ENCODE results near the gene CHIC2.

The CHIC2 gene

GRCh38 chr4:54006755-54007154, 57.6 kb downstream of the CHIC2 start:
- DNase-seq (ENCODE audit: low read depth), result no peak

- DNase-seq (ENCODE audit: low read depth), result no peak
Measured at GRCh38 chr4:54005475-54005874, 58.9 kb downstream of the CHIC2 start.

GRCh38 chr4:54004463-54004862, 59.9 kb downstream of the CHIC2 start:
- no peak for DNase-seq (ENCODE audit: low read depth)

GRCh38 chr4:54001668-54002365, 62.6 kb downstream of the CHIC2 start:
- no peak for DNase-seq (ENCODE audit: low read depth)

GRCh38 chr4:53997898-53998297, 66.5 kb downstream of the CHIC2 start:
- no peak for DNase-seq (ENCODE audit: low read depth)

- DNase-seq (ENCODE audit: low read depth), result no peak
Measured at GRCh38 chr4:53994382-53995102, 69.9 kb downstream of the CHIC2 start.

GRCh38 chr4:53992785-53993184, 71.6 kb downstream of the CHIC2 start:
- no peak for DNase-seq (ENCODE audit: low read depth)

GRCh38 chr4:53991821-53992220, 72.6 kb downstream of the CHIC2 start:
- no peak for DNase-seq (ENCODE audit: low read depth)

- DNase-seq (ENCODE audit: low read depth), result no peak
Measured at GRCh38 chr4:53990641-53991040, 73.8 kb downstream of the CHIC2 start.

GRCh38 chr4:53987761-53988171, 76.6 kb downstream of the CHIC2 start:
- DNase-seq (ENCODE audit: low read depth), result no peak

GRCh38 chr4:53986062-53986461, 78.3 kb downstream of the CHIC2 start:
- no peak for DNase-seq (ENCODE audit: low read depth)

- DNase-seq (ENCODE audit: low read depth), result no peak
Measured at GRCh38 chr4:53981567-53981966, 82.8 kb downstream of the CHIC2 start.

GRCh38 chr4:53981066-53981465, 83.3 kb downstream of the CHIC2 start:
- no peak for DNase-seq (ENCODE audit: low read depth)

GRCh38 chr4:53974561-53974960, 89.8 kb downstream of the CHIC2 start:
- no peak for DNase-seq (ENCODE audit: low read depth)

GRCh38 chr4:53967986-53968385, 96.4 kb downstream of the CHIC2 start:
- DNase-seq (ENCODE audit: low read depth), result no peak

- no peak for DNase-seq (ENCODE audit: low read depth)
Measured at GRCh38 chr4:53963781-53964180, 100.6 kb downstream of the CHIC2 start.

GRCh38 chr4:53963336-53963735, 101.1 kb downstream of the CHIC2 start:
- no peak for DNase-seq (ENCODE audit: low read depth)

- DNase-seq (ENCODE audit: low read depth), result no peak
Measured at GRCh38 chr4:53962516-53963225, 101.7 kb downstream of the CHIC2 start.

GRCh38 chr4:53961351-53961750, 103.1 kb downstream of the CHIC2 start:
- DNase-seq (ENCODE audit: low read depth), result no peak

- DNase-seq (ENCODE audit: low read depth), result no peak
Measured at GRCh38 chr4:53960843-53961242, 103.6 kb downstream of the CHIC2 start.
